CD14-positive monocyte (primary cell): ENCODE measurements around the gene SEC24B. TPM values are rescaled to one million over a fixed set of nuclear protein-coding genes. Genes with fewer than 3 reads are reported as not detected.
A peak's percentile ranks its signal among the peaks of the same experiment; 100 is the strongest.

ENCODE experiments used
- DNase-seq, 3 donors: peaks; one replicate each; pipeline ENCODE4 v3.0.0-alpha.2; 2011 to 2022
- H2AFZ ChIP-seq: 2 replicates; pipeline ENCODE4 v1.6.0; 2012; ENCODE audit warnings: mild to moderate bottlenecking, low read depth, low read length, inconsistent platforms; ENCODE audit not compliant: insufficient read depth, poor library complexity, severe bottlenecking
- H3K27ac ChIP-seq, 2 donors: 1 replicate in 1 of 2; 2 replicates in 1 of 2; pipeline ENCODE4 v1.5.1; 2012 to 2013; ENCODE audit warnings: low read length in 2 of 2, control low read depth in 1 of 2, inconsistent platforms in 1 of 2, low read depth in 1 of 2, mild to moderate bottlenecking in 1 of 2
- H3K27me3 ChIP-seq, 2 donors: one replicate each; pipeline versions ENCODE4 v1.6.0 to v1.6.1; 2011 to 2013; ENCODE audit warnings: low read length in 2 of 2; ENCODE audit not compliant: control insufficient read depth in 2 of 2, insufficient read depth in 2 of 2
- H3K36me3 ChIP-seq, 2 donors: replicated peaks in 1 of 2; 1 replicate in 1 of 2; 2 replicates in 1 of 2; pipeline versions ENCODE4 v1.5.1 to v1.6.1; 2012 to 2013; ENCODE audit warnings: low read length in 2 of 2, control low read depth in 1 of 2, inconsistent platforms in 1 of 2, mild to moderate bottlenecking in 1 of 2; ENCODE audit not compliant: insufficient read depth in 2 of 2, control insufficient read depth in 1 of 2
- H3K4me1 ChIP-seq, 2 donors: 1 replicate in 1 of 2; 2 replicates in 1 of 2; pipeline versions ENCODE4 v1.5.1 to v1.6.1; 2012 to 2013; ENCODE audit warnings: low read length in 2 of 2, control low read depth in 1 of 2, inconsistent platforms in 1 of 2, mild to moderate bottlenecking in 1 of 2, moderate library complexity in 1 of 2; ENCODE audit not compliant: insufficient read depth in 2 of 2, control insufficient read depth in 1 of 2
- H3K4me2 ChIP-seq: replicated peaks from 2 replicates; pipeline ENCODE3; 2012; ENCODE audit warnings: low read length, moderate library complexity, mild to moderate bottlenecking; ENCODE audit not compliant: poor library complexity, severe bottlenecking; ENCODE audit errors: extremely low read depth
- H3K4me3 ChIP-seq, 3 experiments: fragments of 200-600 bp in 1 of 3; sonication (generic) in 1 of 3; replicated peaks in 1 of 3; 1 replicate in 2 of 3; 2 replicates in 1 of 3; pipeline ENCODE4 v1.5.1; 2011 to 2013; ENCODE audit warnings: low read length in 3 of 3, mild to moderate bottlenecking in 3 of 3, control low read depth in 2 of 3, low read depth in 2 of 3, inconsistent platforms in 1 of 3, moderate library complexity in 1 of 3
- H3K79me2 ChIP-seq: 2 replicates; pipeline ENCODE4 v1.6.0; 2012; ENCODE audit warnings: mild to moderate bottlenecking, control low read depth, inconsistent platforms, low read length, moderate library complexity; ENCODE audit not compliant: insufficient read depth
- H3K9ac ChIP-seq: 2 replicates; pipeline ENCODE4 v1.6.0; 2017; ENCODE audit warnings: low read length, mild to moderate bottlenecking; ENCODE audit not compliant: insufficient read depth, poor library complexity, severe bottlenecking
- H3K9me3 ChIP-seq, 2 donors: replicated peaks in 1 of 2; 1 replicate in 1 of 2; 2 replicates in 1 of 2; pipeline versions ENCODE4 v1.5.1 to v1.6.1; 2012 to 2013; ENCODE audit warnings: low read length in 2 of 2, control low read depth in 1 of 2; ENCODE audit not compliant: control insufficient read depth in 1 of 2, insufficient read depth in 1 of 2
- H4K20me1 ChIP-seq: 2 replicates; pipeline ENCODE4 v1.6.0; 2012; ENCODE audit warnings: mild to moderate bottlenecking, low read length, control low read depth, moderate library complexity; ENCODE audit not compliant: insufficient read depth
- H3K27ac Mint-ChIP-seq, 7 donors: one replicate each; pipeline ENCODE4 v1.8.0; 2020; ENCODE audit warnings: mild to moderate bottlenecking in 7 of 7, mixed read lengths in 7 of 7, moderate library complexity in 6 of 7, inconsistent platforms in 2 of 7
- H3K27me3 Mint-ChIP-seq, 3 donors: one replicate each; pipeline ENCODE4 v1.8.0; 2021 to 2022; ENCODE audit warnings: low read depth in 3 of 3, mild to moderate bottlenecking in 3 of 3, mixed read lengths in 3 of 3, moderate library complexity in 3 of 3, inconsistent platforms in 1 of 3
- H3K36me3 Mint-ChIP-seq, 2 donors: one replicate each; pipeline ENCODE4 v1.8.0; 2020; ENCODE audit warnings: mixed read lengths in 2 of 2, inconsistent platforms in 1 of 2, mild to moderate bottlenecking in 1 of 2
- H3K4me1 Mint-ChIP-seq: one replicate; pipeline ENCODE4 v1.8.0; 2020; ENCODE audit warnings: mild to moderate bottlenecking, mixed read lengths
- H3K4me3 Mint-ChIP-seq, 2 donors: one replicate each; pipeline ENCODE4 v1.8.0; 2020; ENCODE audit warnings: mild to moderate bottlenecking in 2 of 2, mixed read lengths in 2 of 2, moderate library complexity in 1 of 2
- H3K9me3 Mint-ChIP-seq, 7 donors: one replicate each; pipeline ENCODE4 v1.8.0; 2020 to 2022; ENCODE audit warnings: mixed read lengths in 7 of 7, mild to moderate bottlenecking in 6 of 7, moderate library complexity in 6 of 7, inconsistent platforms in 2 of 7
- CTCF ChIP-seq: fragments of 200-600 bp; IDR thresholded peaks from one replicate; pipeline ENCODE4 v1.8.0; 2022; ENCODE audit warnings: antibody characterized with exemption, mild to moderate bottlenecking
- WGBS: methylation state at CpG from one replicate; pipeline ENCODE4 v1.1.5; 2013; ENCODE audit warnings: missing lambda C conversion rate; ENCODE audit not compliant: insufficient coverage; 5-methylcytosine and 5-hydroxymethylcytosine counted together
- intact Hi-C, 2 donors: fragments of 100-400 bp; cut with micrococcal nuclease; formaldehyde crosslinking; loops; one replicate each; pipeline versions ENCODE4 v1.15.0 to v1.15.1; 2023
- polyA plus RNA-seq, 3 donors: library from polyadenylated mRNA; depleted of rRNA in 1 of 3; unstranded in 2 of 3; stranded (reverse) in 1 of 3; fragments of 300-500 nt in 2 of 3; fragments of >200 nt in 1 of 3; fragmentation: Illumina TruSeq in 2 of 3; gene quantifications; 1 replicate in 2 of 3; 2 replicates in 1 of 3; pipeline ENCODE4 v1.2.3, GENCODE V29; 2012 to 2021

Gene SEC24B
- polyA plus RNA-seq, 3 donors = 8.0 to 27.4 (median 11.8) TPM

GRCh38 chr4:109462297-109462696 lies 28.7 kb downstream of the SEC24B start:
- H3K4me1 Mint-ChIP-seq = peaks cover 8% of the 10 kb centered on the region
- no peaks in the 10 kb centered on the region for H3K27me3 Mint-ChIP-seq
- WGBS = 33% methylated on average over 3 of the region's 3 CpGs
- Histone ChIP-seq H2AFZ (no peak overlapping the region), H3K27ac (peak overlapping the region in 1 of 2 donors; percentile 39), H3K4me2 (no peak overlapping the region), H3K36me3 (peaks cover 35 to 45% of the 10 kb centered on the region in 2 donors), H4K20me1 (peaks cover 92% of the 10 kb centered on the region), H3K79me2 (peaks cover 92% of the 10 kb centered on the region), H3K9ac (no peak overlapping the region), H3K9me3 (no peaks in the 10 kb centered on the region), H3K4me1 (no peaks in the 10 kb centered on the region), H3K27me3 (no peaks in the 10 kb centered on the region), H3K4me3 (no peak overlapping the region)
- intact Hi-C loops = no loop called here
- peaks cover 33 to 43% of the 10 kb centered on the region in 2 donors for H3K36me3 Mint-ChIP-seq
- H3K4me3 Mint-ChIP-seq = no peak overlapping the region
- TF ChIP-seq CTCF = no peak
- no peaks in the 10 kb centered on the region for H3K9me3 Mint-ChIP-seq
- DNase-seq = no peak
- H3K27ac Mint-ChIP-seq = peak overlapping the region in 4 of 7 donors; percentile 27 to 68 (median 62)

GRCh38 chr4:109462802-109463201 lies 29.2 kb downstream of the SEC24B start:
- no peak overlapping the region for H3K4me2 ChIP-seq
- H3K27me3 ChIP-seq = no peaks in the 10 kb centered on the region
- no peak overlapping the region for H2AFZ ChIP-seq
- H4K20me1 ChIP-seq = peaks cover 92% of the 10 kb centered on the region
- H3K4me3 ChIP-seq = no peak overlapping the region
- Mint-ChIP-seq H3K27ac (peak overlapping the region in 2 of 7 donors; percentile 15 to 55), H3K36me3 (peaks cover 34 to 45% of the 10 kb centered on the region in 2 donors), H3K4me1 (peaks cover 8% of the 10 kb centered on the region), H3K27me3 (no peaks in the 10 kb centered on the region), H3K4me3 (no peak overlapping the region), H3K9me3 (no peaks in the 10 kb centered on the region)
- intact Hi-C loops = no loop called here
- H3K27ac ChIP-seq = peak overlapping the region in 1 of 2 donors; percentile 39
- H3K79me2 ChIP-seq = peaks cover 92% of the 10 kb centered on the region
- no peak overlapping the region for H3K9ac ChIP-seq
- H3K4me1 ChIP-seq = no peaks in the 10 kb centered on the region
- DNase-seq = no peak
- 100% methylated on average over 1 of the region's 1 CpG for WGBS
- peaks cover 36 to 49% of the 10 kb centered on the region in 2 donors for H3K36me3 ChIP-seq
- H3K9me3 ChIP-seq = no peaks in the 10 kb centered on the region
- TF ChIP-seq CTCF = no peak
